BLaER1 treated with 17β-estradiol and CSF1 and Interleukin-3, amounts not matched to agents 10 nM and 100 nM (cell line): ENCODE results near the gene C17orf114.
"Not testable (repeated sequence)": the region's sequence is repeated elsewhere in the genome, so short reads cannot be mapped to it uniquely, and the experiment has no call there.

Experiments used
- H3K27ac ChIP-seq, 11 experiments: shearing (Covaris generic); formaldehyde crosslinking; 2 replicates each; pipeline ENCODE4 v1.8.1; 2022
- H3K27me3 ChIP-seq, 11 experiments: shearing (Covaris generic); formaldehyde crosslinking; 2 replicates each; pipeline ENCODE4 v1.8.1; 2022
- H3K36me3 ChIP-seq, 11 experiments: shearing (Covaris generic); formaldehyde crosslinking; 2 replicates each; pipeline ENCODE4 v1.8.1; 2022
- H3K4me1 ChIP-seq, 10 experiments: shearing (Covaris generic); formaldehyde crosslinking; 2 replicates each; pipeline ENCODE4 v1.8.1; 2022
- H3K4me2 ChIP-seq, 11 experiments: shearing (Covaris generic); formaldehyde crosslinking; 2 replicates each; pipeline ENCODE4 v1.8.1; 2022
- H3K4me3 ChIP-seq, 10 experiments: shearing (Covaris generic); formaldehyde crosslinking; 2 replicates each; pipeline ENCODE4 v1.8.1; 2022
- H3K9ac ChIP-seq, 11 experiments: shearing (Covaris generic); formaldehyde crosslinking; 2 replicates each; pipeline ENCODE4 v1.8.1; 2022
- H3K9me3 ChIP-seq, 11 experiments: shearing (Covaris generic); formaldehyde crosslinking; replicated peaks in 1 of 11; 2 replicates each; pipeline ENCODE4 v1.8.1; 2022
- H4K20me1 ChIP-seq, 11 experiments: shearing (Covaris generic); formaldehyde crosslinking; 2 replicates each; pipeline ENCODE4 v1.8.1; 2022
- Cebpa-rat ChIP-seq, 11 experiments: shearing (Covaris generic); IDR thresholded peaks; 2 replicates each; pipeline ENCODE4 v1.8.1; 2022

The C17orf114 gene

GRCh38 chr17:4833941-4834680 is 32.0 kb upstream of the C17orf114 start:
- peaks cover 26 to 36% (median 28%) of the 10 kb centered on the region in 10 experiments for H3K4me1 ChIP-seq
- peak overlapping the region; percentile 80 to 100 (median 98) for H3K4me2 ChIP-seq
- peak overlapping the region; percentile 85 to 93 (median 88) for H3K9ac ChIP-seq
- H3K9me3 ChIP-seq: no peaks in the 10 kb centered on the region
- no peak for TF ChIP-seq Cebpa-rat (IDR thresholded peaks at IDR 0.05)
- H3K27me3 ChIP-seq: no peaks in the 10 kb centered on the region
- H3K36me3 ChIP-seq: peaks cover 6 to 26% (median 13%) of the 10 kb centered on the region in 11 experiments; a peak in 14 of 22 replicates
- peak overlapping the region; percentile 83 to 99 (median 92) for H3K4me3 ChIP-seq
- peaks cover 37 to 52% (median 48%) of the 10 kb centered on the region in 11 experiments; a peak in 19 of 22 replicates for H4K20me1 ChIP-seq
- peak overlapping the region; percentile 75 to 89 (median 82); a peak in 21 of 22 replicates for H3K27ac ChIP-seq

GRCh38 chr17:4833178-4833940 is 31.2 kb upstream of the C17orf114 start, which contains the start of gene MINK1:
MINK1 (plus strand) TSS chr17:4833340; CDS start chr17:4833584, 244 bp downstream.
- H4K20me1 ChIP-seq: peaks cover 37 to 46% (median 42%) of the 10 kb centered on the region in 11 experiments; a peak in 19 of 22 replicates
- peak within 1 kb of the TSS; percentile 80 to 100 (median 98) for H3K4me2 ChIP-seq
- peak within 1 kb of the TSS; percentile 75 to 89 (median 82) for H3K27ac ChIP-seq
- H3K9ac ChIP-seq: peak within 1 kb of the TSS; percentile 85 to 93 (median 88)
- TF ChIP-seq Cebpa-rat (IDR thresholded peaks at IDR 0.05): no peak
- no peaks in the 10 kb centered on the region for H3K27me3 ChIP-seq
- peaks cover 26 to 34% (median 28%) of the 10 kb centered on the region in 10 experiments for H3K4me1 ChIP-seq
- H3K36me3 ChIP-seq: peaks cover 6 to 22% (median 10%) of the 10 kb centered on the region in 11 experiments; a peak in 14 of 22 replicates
- H3K9me3 ChIP-seq: no peaks in the 10 kb centered on the region
- H3K4me3 ChIP-seq: peak within 1 kb of the TSS; percentile 83 to 99 (median 92)

- H3K27me3 ChIP-seq, H3K9me3 ChIP-seq: not testable (repeated sequence)
- Histone ChIP-seq H3K4me1 (peaks cover 26 to 29% (median 27%) of the 10 kb centered on the region in 10 experiments), H3K4me3 (peak overlapping the region; percentile 83 to 99 (median 92)), H4K20me1 (peaks cover 32 to 41% (median 37%) of the 10 kb centered on the region in 11 experiments; a peak in 19 of 22 replicates), H3K27ac (peak overlapping the region; percentile 75 to 89 (median 82); a peak in 20 of 22 replicates), H3K36me3 (peaks cover 2 to 16% (median 5%) of the 10 kb centered on the region in 11 experiments; a peak in 11 of 22 replicates), H3K9ac (peak overlapping the region; percentile 85 to 93 (median 88)), H3K4me2 (peak overlapping the region; percentile 80 to 100 (median 98); a peak in 20 of 22 replicates)
Measured at GRCh38 chr17:4832829-4833177, 30.7 kb upstream of the C17orf114 start.

GRCh38 chr17:4827399-4827798 is 25.3 kb upstream of the C17orf114 start:
- peaks cover 0 to 9% (median 0%) of the 10 kb centered on the region in 11 experiments; a peak in 2 of 22 replicates for H4K20me1 ChIP-seq
- no peak overlapping the region for H3K4me2 ChIP-seq
- H3K36me3 ChIP-seq: peaks cover 0 to 16% (median 12%) of the 10 kb centered on the region in 11 experiments; a peak in 12 of 22 replicates
- no peaks in the 10 kb centered on the region for H3K9me3 ChIP-seq
- H3K4me3 ChIP-seq: no peak overlapping the region
- H3K27ac ChIP-seq: no peak overlapping the region
- no peak overlapping the region; a peak in 1 of 22 replicates for H3K9ac ChIP-seq
- TF ChIP-seq Cebpa-rat (IDR thresholded peaks at IDR 0.05): no peak
- H3K4me1 ChIP-seq: no peaks in the 10 kb centered on the region; a peak in 2 of 20 replicates
- H3K27me3 ChIP-seq: no peaks in the 10 kb centered on the region

- Histone ChIP-seq H3K4me1 (no peaks in the 10 kb centered on the region; a peak in 2 of 20 replicates), H3K9ac (no peak overlapping the region), H4K20me1 (peaks cover 0 to 9% (median 0%) of the 10 kb centered on the region in 11 experiments; a peak in 2 of 22 replicates), H3K4me3 (no peak overlapping the region), H3K36me3 (peaks cover 0 to 54% (median 15%) of the 10 kb centered on the region in 11 experiments; a peak in 17 of 22 replicates), H3K4me2 (no peak overlapping the region), H3K9me3 (no peaks in the 10 kb centered on the region), H3K27me3 (no peaks in the 10 kb centered on the region), H3K27ac (no peak overlapping the region; a peak in 1 of 22 replicates)
- TF ChIP-seq Cebpa-rat (IDR thresholded peaks at IDR 0.05): no peak
Measured at GRCh38 chr17:4823373-4824089, 21.4 kb upstream of the C17orf114 start.

- Histone ChIP-seq H3K27ac (no peak overlapping the region; a peak in 1 of 22 replicates), H3K9ac (no peak overlapping the region), H3K4me3 (no peak overlapping the region), H3K4me1 (no peaks in the 10 kb centered on the region; a peak in 2 of 20 replicates), H4K20me1 (peaks cover 0 to 9% (median 0%) of the 10 kb centered on the region in 11 experiments; a peak in 2 of 22 replicates), H3K36me3 (peaks cover 0 to 60% (median 15%) of the 10 kb centered on the region in 11 experiments; a peak in 17 of 22 replicates), H3K27me3 (no peaks in the 10 kb centered on the region), H3K4me2 (no peak overlapping the region), H3K9me3 (no peaks in the 10 kb centered on the region)
- TF ChIP-seq Cebpa-rat (IDR thresholded peaks at IDR 0.05): no peak
Measured at GRCh38 chr17:4822835-4823234, 20.7 kb upstream of the C17orf114 start.

GRCh38 chr17:4818276-4818675 is 16.1 kb upstream of the C17orf114 start:
- peaks cover 0 to 9% (median 0%) of the 10 kb centered on the region in 11 experiments; a peak in 1 of 22 replicates for H4K20me1 ChIP-seq
- no peaks in the 10 kb centered on the region for H3K9me3 ChIP-seq
- H3K4me2 ChIP-seq: no peak overlapping the region
- no peaks in the 10 kb centered on the region for H3K27me3 ChIP-seq
- H3K4me1 ChIP-seq: no peaks in the 10 kb centered on the region
- TF ChIP-seq Cebpa-rat (IDR thresholded peaks at IDR 0.05): no peak
- H3K36me3 ChIP-seq: peaks cover 17 to 93% (median 39%) of the 10 kb centered on the region in 11 experiments; a peak in 21 of 22 replicates
- no peak overlapping the region for H3K9ac ChIP-seq
- H3K27ac ChIP-seq: no peak overlapping the region
- no peak overlapping the region for H3K4me3 ChIP-seq

GRCh38 chr17:4816826-4817225 is 14.7 kb upstream of the C17orf114 start:
- Histone ChIP-seq H3K4me3 (no peak overlapping the region), H3K27ac (no peak overlapping the region), H3K27me3 (no peaks in the 10 kb centered on the region), H3K4me1 (0 out of 20 replicates have a peak, but pooled peaks cover 0 to 2% (median 0%) of the 10 kb centered on the region in 10 experiments), H4K20me1 (0 out of 22 replicates have a peak, but pooled peaks cover 0 to 7% (median 0%) of the 10 kb centered on the region in 11 experiments), H3K9ac (no peak overlapping the region), H3K9me3 (no peaks in the 10 kb centered on the region), H3K36me3 (peaks cover 17 to 80% (median 33%) of the 10 kb centered on the region in 11 experiments; a peak in 21 of 22 replicates), H3K4me2 (no peak overlapping the region)
- TF ChIP-seq Cebpa-rat (IDR thresholded peaks at IDR 0.05): no peak
